HG03521 (cell line): ENCODE data around the gene ZNF236.

ENCODE experiments used
- ATAC-seq: cut with Tn5 transposase; IDR thresholded peaks from one replicate; pipeline ENCODE4 v1.9.1; 2021; ENCODE audit warnings: mild to moderate bottlenecking, moderate library complexity; ENCODE audit not compliant: unreplicated experiment

Gene ZNF236

DNA sequence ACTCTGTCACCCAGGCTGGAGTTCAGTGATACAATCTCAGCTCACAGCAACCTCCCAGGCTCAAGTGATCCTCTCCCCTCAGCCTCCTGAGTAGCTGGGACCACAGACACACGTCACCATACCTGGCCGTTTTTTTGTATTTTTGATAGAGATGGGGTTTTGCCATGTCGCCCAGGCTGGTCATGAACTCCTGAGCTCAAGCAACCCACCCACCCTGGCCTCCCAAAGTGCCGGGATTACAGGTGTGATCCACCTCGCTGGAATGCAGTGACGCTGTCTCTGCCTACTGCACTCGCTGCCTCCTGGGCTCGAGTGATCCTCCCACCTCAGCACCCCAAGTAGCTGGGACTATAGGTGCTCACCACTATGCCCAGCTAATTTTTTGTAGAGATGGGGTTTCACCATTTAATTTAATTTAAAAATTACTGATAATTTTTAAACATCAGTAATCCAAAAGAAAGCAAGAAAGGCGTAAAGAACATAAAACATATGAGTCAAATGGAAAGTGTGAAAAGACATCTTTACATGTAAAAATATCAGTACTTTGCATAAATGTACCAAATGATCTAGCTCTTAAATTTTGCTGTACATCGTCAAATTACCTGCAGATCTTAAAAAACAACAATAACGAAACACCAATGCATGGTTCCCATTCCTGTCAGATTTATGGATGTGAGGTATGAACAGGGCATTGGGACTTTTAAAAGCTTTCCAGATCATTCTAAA lies 2.8 kb upstream of the ZNF236 start:
- ATAC-seq, result no peak

DNA sequence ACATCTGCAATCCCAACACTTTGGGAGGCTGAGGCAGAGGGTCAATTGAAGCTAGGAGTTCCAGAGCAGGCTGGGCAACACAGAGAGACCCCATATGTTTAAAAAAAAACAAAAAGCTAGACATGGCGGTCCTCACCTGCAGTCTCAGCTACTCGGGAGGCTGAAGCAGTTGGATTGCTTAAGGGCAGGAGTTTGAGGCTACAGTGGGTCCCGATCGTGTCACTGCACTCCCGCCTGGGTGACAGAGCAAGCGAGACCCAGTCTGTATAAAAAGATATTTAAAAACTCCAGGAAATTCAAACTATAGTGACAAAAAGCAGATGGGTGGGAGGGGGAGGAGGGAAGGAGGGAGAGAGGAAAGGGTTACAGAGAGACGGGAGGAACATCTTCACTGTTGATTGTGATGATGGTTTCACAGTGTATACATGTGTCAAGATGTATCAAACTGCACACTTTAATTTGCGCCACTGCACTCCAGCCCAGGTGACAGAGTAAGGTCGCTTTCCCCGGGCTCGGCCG lies 942 bp upstream of the ZNF236 start:
- ATAC-seq, result peak; percentile 18

GRCh38 chr18:76821875-76822505 lies 367 bp upstream of the ZNF236 start:
- ATAC-seq, result peak; percentile 42

DNA sequence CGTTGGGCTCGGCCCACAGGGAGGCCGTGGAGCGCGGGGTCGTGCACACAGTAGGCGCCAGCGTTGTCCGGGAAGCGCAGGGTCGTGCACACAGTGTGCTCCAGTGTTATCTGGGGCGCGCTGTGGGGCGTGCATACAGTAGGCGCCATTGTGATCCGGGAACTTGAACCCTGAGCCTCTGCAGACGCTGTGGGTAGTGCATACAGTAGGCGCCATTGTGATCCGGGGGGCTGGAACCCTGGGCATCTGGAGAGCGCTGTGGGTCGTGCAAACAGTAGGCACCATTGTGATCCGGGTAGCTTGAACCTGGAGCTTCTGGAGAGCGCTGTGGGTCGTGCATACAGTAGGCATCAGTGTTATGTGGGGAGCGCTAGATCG lies 793 bp downstream of the ZNF236 start:
- no peak for ATAC-seq

DNA sequence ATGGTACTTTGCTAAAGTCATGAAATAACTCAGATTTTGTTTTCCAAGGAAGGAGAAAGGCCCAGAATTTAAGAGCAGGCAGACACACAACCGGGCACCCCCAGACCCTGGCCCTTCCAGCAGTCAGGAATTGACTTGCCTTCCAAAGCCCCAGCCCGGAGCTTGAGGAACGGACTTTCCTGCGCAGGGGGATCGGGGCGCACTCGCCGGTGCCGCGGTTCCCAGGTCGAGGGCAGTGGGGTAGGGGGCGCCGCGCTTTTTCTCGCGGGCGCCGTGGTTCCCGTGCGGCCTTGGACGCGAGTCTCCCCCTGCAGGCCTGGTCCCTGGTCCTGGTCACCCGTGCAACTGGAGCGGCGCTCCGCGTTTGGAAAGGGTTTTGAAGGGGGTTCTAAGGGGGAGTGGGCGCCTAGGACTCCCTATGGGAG lies 1.2 kb downstream of the ZNF236 start:
- no peak for ATAC-seq

DNA sequence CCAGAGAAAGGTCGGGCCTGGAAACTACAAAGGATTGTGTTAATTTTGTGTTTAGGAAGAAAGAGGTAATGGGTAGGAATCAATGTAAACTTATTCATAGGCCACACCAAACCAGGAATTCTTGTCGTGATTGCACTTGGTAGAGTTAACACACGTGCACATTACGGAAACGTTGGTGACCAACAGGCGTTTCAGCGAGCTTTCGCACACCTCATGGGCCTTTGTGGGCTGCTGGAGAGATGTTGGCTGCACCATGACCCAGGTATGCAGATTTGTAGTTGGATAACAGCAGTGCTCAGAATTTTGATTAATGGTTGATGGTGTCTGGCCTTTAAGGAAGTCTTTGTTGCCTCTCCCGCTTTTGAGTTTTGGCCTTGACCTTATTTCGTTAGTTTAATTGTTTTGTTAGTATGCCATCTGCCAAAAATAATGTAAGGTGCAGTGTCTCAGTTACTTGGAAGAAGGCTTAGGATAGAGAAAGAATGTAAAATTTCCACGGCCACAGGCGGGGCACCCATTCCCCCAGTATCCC lies 1.9 kb downstream of the ZNF236 start:
- ATAC-seq, result no peak

- no peak for ATAC-seq
These were observed 2.4 kb downstream of the ZNF236 start for GRCh38 chr18:76824754-76825153.

- ATAC-seq, result no peak
These were observed 5.1 kb downstream of the ZNF236 start for GRCh38 chr18:76827205-76828200.

- ATAC-seq, result no peak
These were observed 12.0 kb downstream of the ZNF236 start for GRCh38 chr18:76834379-76834778.

GRCh38 chr18:76835380-76835779 lies 13.0 kb downstream of the ZNF236 start:
- no peak for ATAC-seq

DNA sequence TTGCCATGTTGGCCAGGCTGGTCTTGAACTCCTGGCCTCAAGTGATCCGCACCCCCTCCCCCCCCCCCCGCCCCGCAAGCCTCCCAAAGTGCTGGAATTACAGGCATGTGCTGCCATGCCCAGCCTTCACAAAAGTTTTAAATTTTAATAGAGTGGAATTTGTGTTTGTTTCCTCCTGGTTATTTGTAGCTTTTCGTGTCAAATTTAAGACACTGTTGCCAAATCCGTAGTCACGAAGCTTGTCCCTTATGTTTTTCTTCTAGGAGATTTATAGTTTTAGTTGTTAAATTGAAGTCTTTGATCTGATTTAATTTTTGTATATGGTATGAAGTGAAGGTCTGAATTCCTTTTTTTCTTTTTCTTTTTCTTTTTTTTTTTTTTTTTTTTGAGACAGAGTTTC lies 14.7 kb downstream of the ZNF236 start:
- no peak for ATAC-seq

DNA sequence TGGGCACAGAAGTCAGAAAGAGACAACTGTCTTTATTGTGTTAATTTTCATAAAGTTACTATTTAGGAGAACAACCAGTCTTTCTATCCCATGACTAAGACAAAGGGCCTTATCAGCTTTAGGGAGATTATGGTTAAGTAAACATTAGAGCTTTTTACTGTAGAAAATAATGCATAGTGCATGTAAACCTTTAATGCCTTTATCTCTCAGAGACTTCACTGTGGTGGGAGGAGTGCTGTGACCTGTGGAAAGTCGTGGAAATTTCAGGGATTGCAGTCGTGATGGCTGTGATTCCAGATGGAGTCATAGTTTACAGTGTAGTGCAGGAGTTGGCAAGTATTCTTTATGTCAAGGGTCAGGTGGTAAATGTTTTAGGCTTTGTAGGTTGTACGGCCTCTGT lies 15.8 kb downstream of the ZNF236 start:
- ATAC-seq, result no peak

DNA sequence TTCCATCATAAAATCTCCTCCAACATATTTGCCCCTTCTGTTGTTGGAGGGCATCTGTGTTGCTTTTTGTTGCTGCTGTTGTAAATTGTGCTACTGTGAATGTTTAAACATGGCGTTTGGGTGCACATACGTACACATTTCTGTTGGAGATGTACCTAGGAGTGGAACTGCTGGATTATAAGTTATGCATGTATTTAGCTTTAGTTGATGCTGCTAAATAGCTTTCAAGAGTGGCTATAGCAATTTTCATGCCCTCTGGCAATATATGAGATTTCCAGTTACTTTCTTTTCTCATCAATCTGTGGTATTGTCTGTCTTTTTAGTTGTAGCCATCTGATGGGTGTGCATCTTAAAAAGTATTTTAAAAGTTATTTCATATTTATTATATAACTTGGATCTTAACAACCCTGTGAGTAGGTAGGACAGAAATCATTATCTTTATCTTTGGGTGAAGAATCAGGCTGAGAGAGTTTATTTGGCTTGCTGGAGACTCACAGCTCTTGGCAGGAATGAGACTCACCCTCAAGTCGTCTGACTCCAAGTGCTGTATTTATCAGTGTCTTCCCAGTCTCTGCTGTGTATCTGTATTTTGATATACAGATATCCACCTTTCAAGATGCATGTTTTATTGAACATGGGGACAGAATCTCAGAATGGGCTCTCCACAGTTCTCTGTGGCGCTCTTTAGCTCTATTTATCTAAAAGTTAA lies 16.9 kb downstream of the ZNF236 start:
- no peak for ATAC-seq

- ATAC-seq, result no peak
These were observed 20.6 kb downstream of the ZNF236 start for GRCh38 chr18:76842837-76843530.

DNA sequence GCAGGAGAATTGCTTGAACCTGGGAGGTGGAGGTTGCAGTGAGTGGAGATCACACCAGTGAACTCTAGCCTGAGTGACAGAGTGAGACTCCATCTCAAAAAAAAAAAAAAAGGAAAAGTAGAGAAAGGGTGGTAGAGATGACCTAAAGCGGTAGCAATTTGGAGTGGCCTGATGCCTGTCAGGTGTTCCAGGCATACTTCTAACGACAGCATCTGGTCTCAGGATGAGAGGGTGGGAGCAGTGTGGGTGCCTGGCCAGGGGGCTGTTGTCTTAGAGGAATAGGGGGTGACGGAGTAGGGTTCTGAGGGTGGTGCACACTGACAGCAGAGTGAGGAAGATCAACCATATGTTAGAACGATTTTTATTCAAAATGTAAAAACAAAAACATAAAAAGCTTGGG lies 21.8 kb downstream of the ZNF236 start:
- no peak for ATAC-seq

GRCh38 chr18:76844742-76845477 lies 22.6 kb downstream of the ZNF236 start:
- ATAC-seq, result no peak

- ATAC-seq, result no peak
These were observed 23.9 kb downstream of the ZNF236 start for GRCh38 chr18:76846217-76846616.

DNA sequence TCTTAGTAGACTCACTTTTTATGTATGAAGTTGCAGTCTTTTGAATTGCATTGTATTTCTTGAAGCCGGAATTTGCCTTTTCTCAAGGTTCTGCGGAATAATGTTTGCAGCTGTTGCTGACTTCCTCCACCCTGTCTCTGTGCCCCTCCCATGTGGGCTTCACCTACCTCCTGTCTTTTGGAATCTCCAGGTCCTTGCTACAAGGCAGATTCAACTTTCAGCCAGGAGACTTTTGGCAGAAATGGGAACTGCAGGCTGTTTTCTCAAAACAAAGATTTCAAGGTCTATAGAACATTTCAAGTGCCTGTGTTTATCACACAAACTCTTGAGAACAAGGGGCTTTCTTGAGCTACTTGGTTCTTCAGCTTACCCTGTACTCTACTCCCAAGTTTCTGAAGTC lies 25.6 kb downstream of the ZNF236 start:
- ATAC-seq, result no peak

GRCh38 chr18:76850112-76850511 lies 27.8 kb downstream of the ZNF236 start:
- ATAC-seq, result no peak
